ENCODE measurements around the gene RRP1B.

- TF ChIP-seq POLR2A (conservative IDR thresholded peaks at IDR 0.05), result no peak
- TF ChIP-seq MAFK (IDR thresholded peaks at IDR 0.05; ENCODE audit: low read length), result no peak
These were observed 57.2 kb downstream of the RRP1B start for GRCh38 chr21:43716376-43717165.

Measured in K562 (cell line).